Measurements from ENCODE around the gene TPSAB1.

TPSAB1 gene

DNA sequence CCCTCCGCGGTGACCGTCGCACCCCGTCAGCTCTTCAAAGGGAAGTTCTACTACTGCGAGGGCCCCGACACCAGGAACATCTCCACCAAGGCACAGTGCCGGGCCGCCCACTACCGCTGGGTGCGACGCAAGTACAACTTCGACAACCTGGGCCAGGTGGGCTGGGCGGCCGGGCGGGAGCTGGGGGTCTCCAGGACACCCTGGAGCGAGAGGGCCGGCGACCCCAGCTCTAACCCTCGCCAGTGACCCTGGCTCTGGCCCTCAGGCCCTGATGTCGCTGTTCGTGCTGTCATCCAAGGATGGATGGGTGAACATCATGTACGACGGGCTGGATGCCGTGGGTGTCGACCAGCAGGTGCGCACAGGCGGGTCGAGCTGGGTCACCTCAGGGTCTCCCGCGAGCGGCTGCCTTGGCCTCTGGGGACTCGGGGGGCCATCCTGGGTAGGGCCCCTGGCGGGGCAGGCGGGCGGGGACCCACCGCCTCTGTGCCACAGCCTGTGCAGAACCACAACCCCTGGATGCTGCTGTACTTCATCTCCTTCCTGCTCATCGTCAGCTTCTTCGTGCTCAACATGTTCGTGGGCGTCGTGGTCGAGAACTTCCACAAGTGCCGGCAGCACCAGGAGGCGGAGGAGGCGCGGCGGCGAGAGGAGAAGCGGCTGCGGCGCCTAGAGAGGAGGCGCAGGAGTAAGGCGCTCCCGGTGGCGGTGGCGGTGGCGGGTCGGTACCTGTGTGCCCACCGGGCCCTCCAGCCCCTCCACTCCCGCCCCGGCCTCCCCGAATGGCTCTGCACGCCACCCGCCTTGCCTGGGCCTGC is 28.8 kb upstream of the TPSAB1 start:
- DNase-seq, result no peak

GRCh38 chr16:1212616-1213194 is 27.8 kb upstream of the TPSAB1 start:
- no peak for DNase-seq

DNA sequence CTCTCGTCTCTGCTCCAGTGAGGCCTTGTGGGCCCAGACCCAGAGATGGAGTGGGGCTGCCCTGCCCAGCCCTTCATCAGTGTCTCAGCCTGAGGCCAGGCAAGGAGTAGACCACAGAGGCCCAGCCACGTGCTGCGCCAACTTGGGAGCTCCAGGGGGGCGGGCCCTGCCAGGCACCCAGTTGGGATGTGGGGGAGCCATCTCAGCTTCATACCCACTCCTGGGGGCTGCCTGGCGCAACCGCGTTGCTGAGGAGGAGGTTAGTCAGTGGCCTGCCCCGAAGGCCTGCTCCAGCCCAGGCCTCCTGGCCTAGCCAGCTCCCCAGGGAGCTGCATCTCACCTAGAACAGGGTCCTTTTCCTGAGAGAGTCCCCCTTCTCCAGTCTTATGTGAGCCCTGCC is 27.3 kb upstream of the TPSAB1 start:
- no peak for DNase-seq

DNA sequence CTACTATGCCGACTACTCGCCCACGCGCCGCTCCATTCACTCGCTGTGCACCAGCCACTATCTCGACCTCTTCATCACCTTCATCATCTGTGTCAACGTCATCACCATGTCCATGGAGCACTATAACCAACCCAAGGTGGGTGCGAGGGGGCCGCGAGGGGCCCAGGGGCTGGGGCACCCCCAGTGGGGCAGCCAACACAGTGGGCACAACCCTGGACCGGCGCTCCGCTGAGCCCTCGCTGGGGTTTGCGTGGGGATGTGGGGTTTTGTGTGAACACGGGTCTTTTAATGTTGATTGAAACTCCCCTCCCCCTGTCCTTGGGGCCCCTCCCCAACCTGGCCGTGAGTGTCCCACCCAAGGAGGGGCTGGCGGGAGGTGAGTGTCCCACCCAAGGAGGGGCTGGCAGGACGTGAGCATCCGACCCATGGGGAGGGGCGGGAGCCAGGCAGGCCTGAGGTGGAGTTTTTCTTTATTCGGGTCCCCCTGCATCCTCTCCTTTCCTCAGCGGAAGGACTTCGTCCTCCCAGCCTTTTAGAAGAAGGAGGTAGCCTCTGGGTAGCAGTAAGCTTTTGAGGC is 26.6 kb upstream of the TPSAB1 start:
- no peak for DNase-seq

GRCh38 chr16:1214719-1215118 is 25.8 kb upstream of the TPSAB1 start:
- DNase-seq, result no peak

- DNase-seq, result no peak
Observed at GRCh38 chr16:1215574-1216295, 24.8 kb upstream of the TPSAB1 start.

GRCh38 chr16:1216296-1216619 is 24.2 kb upstream of the TPSAB1 start:
- DNase-seq, result no peak

DNA sequence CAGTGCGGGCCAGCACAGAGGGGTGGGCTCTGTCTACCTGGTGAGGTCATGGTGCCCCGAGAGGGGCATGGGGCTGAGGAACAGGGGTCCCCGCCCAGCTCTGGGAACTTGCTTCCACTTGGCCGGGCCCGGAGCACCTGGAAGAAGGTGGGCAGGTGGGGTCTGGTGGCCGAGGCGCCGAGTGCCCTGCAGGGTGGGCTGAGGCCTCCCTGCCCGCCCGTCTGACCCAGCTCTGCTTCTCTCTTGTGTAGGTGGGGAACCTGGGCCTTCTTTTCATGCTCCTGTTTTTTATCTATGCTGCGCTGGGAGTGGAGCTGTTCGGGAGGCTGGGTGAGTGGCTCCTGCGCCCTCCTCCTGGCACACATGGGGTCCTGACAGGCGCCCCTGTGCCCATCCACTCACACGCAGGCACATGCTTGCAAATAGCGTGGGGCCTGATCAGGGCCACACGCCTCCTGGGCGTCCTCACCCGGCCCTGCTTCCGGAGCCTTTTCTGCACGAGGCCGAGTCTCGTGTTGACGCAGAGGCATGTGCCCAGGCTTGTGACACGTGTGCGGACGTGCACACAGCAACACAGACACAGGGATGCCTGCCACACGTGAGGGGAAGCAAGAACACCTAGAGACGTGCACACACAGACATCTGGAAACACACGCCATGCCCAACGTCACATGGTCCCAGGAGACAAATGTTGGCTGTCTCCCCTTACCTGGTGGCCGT is 23.7 kb upstream of the TPSAB1 start:
- DNase-seq, result no peak

GRCh38 chr16:1217526-1217925 is 23.0 kb upstream of the TPSAB1 start:
- no peak for DNase-seq

- DNase-seq, result no peak
Observed at GRCh38 chr16:1218061-1218929, 22.2 kb upstream of the TPSAB1 start.

- no peak for DNase-seq
Observed at GRCh38 chr16:1218930-1219611, 21.4 kb upstream of the TPSAB1 start.

DNA sequence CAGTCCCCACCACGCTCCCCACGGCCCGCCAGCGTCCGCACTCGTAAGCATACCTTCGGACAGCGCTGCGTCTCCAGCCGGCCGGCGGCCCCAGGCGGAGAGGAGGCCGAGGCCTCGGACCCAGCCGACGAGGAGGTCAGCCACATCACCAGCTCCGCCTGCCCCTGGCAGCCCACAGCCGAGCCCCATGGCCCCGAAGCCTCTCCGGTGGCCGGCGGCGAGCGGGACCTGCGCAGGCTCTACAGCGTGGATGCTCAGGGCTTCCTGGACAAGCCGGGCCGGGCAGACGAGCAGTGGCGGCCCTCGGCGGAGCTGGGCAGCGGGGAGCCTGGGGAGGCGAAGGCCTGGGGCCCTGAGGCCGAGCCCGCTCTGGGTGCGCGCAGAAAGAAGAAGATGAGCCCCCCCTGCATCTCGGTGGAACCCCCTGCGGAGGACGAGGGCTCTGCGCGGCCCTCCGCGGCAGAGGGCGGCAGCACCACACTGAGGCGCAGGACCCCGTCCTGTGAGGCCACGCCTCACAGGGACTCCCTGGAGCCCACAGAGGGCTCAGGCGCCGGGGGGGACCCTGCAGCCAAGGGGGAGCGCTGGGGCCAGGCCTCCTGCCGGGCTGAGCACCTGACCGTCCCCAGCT is 20.3 kb upstream of the TPSAB1 start:
- DNase-seq, result no peak

- DNase-seq, result no peak
Observed at GRCh38 chr16:1220841-1221627, 19.5 kb upstream of the TPSAB1 start.

GRCh38 chr16:1221628-1222552 is 18.6 kb upstream of the TPSAB1 start:
- DNase-seq, result no peak

DNA sequence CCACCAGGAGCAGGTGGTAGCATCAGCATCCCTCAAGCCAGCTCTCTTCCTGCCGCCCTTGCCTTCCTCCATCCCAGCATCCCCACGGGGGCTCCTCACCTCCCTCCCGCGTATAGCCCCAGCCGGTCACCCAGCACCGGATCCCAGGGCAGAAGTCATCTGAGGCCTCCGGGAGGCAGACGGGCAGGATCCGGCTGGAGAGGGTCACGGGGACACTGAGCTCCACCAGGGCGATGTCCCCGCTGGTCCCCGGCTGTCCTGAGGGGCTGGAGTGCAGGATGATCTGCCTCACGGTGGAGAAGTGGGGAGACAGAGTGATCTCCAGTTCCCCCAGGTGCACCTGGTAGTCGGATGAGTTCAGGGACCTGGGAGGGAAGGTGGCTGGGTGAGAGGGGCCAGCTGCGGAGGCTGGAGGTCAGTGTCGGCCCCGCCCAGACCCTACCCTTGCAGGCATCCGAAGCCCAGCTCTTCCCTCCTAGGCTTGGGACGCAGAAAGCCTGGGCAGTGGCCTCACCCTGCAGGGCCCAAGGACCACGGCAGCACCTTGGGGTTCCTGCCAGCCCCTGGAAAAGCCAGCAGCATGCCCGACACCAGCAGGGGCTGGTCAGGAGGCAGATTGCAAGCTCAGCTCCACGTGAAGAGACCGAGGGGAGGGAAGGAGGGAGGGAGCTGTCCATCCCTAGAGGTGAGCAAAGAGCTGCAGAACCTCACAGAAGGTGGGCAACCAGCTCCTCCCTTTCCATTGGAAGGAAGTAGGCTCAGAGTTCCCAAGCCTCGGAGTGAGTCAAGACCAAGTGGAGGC is 17.8 kb upstream of the TPSAB1 start:
- no peak for DNase-seq

GRCh38 chr16:1223355-1224214 is 16.9 kb upstream of the TPSAB1 start:
- DNase-seq, result no peak

DNA sequence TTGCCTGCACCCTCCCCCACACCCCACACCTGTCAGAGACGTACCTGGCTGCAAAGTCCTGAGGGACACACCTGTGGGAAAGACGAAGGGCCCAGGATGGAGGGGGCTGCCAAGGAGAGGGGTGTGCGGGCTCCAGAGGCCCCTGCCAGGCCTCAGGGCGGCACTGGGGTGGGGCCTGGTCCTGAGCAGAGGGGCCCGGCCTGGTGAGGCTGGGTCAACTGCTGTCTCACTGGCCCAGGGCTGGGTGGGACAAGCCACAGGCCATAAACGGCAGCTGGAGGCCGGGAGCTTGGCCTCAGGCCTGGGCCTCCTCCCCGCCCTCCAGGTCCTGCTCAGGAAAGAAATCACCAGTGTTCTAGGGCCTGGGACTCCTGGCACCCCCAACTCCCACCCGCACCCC is 15.9 kb upstream of the TPSAB1 start:
- DNase-seq, result no peak
